Measurements from ENCODE around the gene NR2C2.

DNA sequence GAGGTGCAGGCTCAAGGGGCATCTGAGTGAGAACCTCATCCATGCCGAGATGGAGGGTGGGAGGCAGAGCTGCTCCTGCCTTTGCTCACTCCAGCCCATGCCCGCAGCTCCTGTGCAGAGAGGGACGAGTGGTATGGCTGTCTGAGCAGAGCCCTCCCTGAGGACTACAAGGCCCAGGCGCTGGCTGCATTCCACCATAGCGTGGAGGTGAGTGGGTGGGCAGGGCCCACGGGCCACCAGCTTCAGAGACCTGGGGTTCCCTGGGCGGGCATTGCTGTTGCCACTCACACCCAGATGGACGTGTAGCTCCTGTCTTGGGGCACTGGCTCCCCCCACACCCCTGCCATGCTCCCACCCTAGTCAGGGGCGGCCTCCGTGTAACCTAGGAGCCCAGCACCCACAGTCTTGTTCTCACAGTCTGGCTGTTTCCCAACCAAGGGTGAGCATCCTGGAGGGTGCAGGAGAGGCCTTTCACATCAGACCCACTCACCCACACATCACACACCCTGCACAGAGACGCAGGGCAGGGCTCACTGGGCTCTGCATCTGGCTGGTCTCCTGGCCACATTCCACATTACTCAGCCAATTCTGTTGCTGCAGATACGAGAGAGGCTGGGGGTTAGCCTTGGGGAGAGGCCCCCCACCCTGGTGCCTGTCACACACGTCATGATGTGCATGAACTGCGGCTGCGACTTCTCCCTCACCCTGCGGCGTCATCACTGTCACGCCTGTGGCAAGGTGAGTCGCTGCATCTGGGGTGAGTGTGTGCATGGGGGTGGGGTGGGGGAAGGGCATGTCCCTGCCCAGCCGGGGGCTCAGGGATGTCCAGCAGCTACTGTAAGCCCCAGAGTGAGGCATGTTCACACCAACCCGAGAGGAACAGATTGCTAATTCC, 25.3 kb upstream of the NR2C2 start:
- TF ChIP-seq POLR2A (IDR thresholded peaks at IDR 0.05): no peak
- TF ChIP-seq, protein P1, sequence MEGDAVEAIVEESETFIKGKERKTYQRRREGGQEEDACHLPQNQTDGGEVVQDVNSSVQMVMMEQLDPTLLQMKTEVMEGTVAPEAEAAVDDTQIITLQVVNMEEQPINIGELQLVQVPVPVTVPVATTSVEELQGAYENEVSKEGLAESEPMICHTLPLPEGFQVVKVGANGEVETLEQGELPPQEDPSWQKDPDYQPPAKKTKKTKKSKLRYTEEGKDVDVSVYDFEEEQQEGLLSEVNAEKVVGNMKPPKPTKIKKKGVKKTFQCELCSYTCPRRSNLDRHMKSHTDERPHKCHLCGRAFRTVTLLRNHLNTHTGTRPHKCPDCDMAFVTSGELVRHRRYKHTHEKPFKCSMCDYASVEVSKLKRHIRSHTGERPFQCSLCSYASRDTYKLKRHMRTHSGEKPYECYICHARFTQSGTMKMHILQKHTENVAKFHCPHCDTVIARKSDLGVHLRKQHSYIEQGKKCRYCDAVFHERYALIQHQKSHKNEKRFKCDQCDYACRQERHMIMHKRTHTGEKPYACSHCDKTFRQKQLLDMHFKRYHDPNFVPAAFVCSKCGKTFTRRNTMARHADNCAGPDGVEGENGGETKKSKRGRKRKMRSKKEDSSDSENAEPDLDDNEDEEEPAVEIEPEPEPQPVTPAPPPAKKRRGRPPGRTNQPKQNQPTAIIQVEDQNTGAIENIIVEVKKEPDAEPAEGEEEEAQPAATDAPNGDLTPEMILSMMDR (IDR thresholded peaks at IDR 0.05): no peak
